Thyroid gland (tissue), 4 donors: ENCODE data around the gene DOK7.

Source experiments
- POLR2A ChIP-seq, 2 donors: fragments of 450-650 bp; IDR thresholded peaks; one replicate each; pipeline ENCODE4 v1.6.1; 2017; ENCODE audit warnings: antibody characterized with exemption in 2 of 2, mild to moderate bottlenecking in 2 of 2, moderate library complexity in 1 of 2
- TF ChIP-seq, protein P1 (sequence below), 6 experiments: fragments of 200-600 bp in 3 of 6; fragments of 450-650 bp in 3 of 6; sonication (generic) in 3 of 6; IDR thresholded peaks; one replicate each; pipeline ENCODE4 v1.5.1; 2016 to 2019; ENCODE audit warnings: antibody characterized with exemption in 6 of 6, mild to moderate bottlenecking in 2 of 6, inconsistent platforms in 1 of 6, moderate library complexity in 1 of 6

DNA sequence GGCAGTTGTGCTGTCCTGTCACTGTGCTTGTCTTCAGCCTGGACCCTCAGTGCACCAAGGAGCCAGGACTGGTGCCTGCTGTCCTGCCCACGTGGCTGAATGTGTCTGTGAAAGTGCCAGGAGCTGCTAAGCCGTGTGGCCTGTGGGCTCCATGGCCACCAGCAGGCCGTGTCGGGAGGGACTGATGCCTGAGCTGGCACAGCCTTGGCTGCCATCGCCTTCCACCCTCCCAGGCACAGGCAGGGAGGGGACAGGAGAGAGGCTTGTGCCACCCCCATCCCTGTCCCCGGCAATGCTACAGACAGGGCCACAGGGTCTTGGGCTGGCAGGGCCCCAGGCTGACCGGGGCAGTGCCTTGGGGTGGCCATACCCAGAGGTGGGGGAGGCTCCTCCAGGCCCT is 24.8 kb downstream of the DOK7 start:
- TF ChIP-seq POLR2A (IDR thresholded peaks at IDR 0.05) = no peak
- TF ChIP-seq, protein P1, sequence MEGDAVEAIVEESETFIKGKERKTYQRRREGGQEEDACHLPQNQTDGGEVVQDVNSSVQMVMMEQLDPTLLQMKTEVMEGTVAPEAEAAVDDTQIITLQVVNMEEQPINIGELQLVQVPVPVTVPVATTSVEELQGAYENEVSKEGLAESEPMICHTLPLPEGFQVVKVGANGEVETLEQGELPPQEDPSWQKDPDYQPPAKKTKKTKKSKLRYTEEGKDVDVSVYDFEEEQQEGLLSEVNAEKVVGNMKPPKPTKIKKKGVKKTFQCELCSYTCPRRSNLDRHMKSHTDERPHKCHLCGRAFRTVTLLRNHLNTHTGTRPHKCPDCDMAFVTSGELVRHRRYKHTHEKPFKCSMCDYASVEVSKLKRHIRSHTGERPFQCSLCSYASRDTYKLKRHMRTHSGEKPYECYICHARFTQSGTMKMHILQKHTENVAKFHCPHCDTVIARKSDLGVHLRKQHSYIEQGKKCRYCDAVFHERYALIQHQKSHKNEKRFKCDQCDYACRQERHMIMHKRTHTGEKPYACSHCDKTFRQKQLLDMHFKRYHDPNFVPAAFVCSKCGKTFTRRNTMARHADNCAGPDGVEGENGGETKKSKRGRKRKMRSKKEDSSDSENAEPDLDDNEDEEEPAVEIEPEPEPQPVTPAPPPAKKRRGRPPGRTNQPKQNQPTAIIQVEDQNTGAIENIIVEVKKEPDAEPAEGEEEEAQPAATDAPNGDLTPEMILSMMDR (IDR thresholded peaks at IDR 0.05) = no peak
